Mesenteric fat pad (tissue), 1 donor: Measurements from ENCODE around the gene ITFG1. TPM values are rescaled to one million over a fixed set of nuclear protein-coding genes. Genes with fewer than 3 reads are reported as not detected.

Experiments used
- DNase-seq: peaks from one replicate; pipeline ENCODE4 v3.0.0-alpha.2; 2020; ENCODE audit warnings: low spot score
- total RNA-seq: library from RNA; stranded (reverse); fragmentation: NEBNext Ultra II Directional; extraction: Animal tissue kit (Norgen Biotek cat#: 25700); gene quantifications from one replicate; pipeline ENCODE4 v1.2.1, GENCODE V29; 2021
- donor health status: DM: yes; HTN: yes; CAD: no.

Gene ITFG1
- total RNA-seq, 1 donor from 2014 or later: 48.7 TPM

DNA sequence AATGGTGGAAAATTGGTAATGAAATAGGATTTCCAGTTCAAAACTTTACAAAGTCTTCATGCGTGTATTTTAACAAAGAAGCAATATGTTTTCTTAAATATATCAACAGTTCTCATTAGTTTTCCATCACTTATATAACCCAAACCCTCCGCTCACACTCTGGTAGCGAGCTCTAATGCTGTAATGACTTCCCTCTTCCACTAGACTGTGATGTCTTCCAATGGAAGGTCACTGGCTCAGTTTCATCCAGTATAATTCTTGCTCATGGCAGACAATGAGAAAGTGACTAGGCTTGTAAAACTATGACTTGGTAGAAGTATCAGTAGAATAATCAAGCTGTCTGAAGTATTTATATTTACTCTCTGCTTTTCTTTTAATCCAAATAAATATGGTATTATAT, 349.9 kb downstream of the ITFG1 start:
- no peak for DNase-seq

DNA sequence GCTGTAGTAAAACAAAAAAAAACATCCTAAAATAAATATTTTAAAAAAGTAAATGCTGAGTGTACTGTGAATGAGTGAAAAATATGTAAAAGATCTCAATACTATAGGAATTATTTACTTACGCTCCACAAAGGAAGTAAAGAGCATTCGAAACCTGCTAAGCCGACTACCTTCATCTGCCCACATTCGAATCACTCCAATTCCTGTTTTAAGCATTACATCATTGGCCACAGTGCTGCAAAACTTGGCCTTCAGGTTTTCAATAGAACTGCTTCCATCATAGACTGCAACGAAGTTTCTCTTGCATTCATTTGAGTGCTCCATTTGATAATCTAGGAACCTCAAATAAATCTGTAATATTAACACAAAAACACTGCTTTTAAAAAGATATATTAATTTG, 351.5 kb downstream of the ITFG1 start:
- DNase-seq: no peak

Other genes starting within 250 kb of the ITFG1 start
- gene PHKB, start 268 bp upstream of the ITFG1 start, total RNA-seq: 57.8 TPM